ENCODE results near the gene LLGL1.

- TF ChIP-seq TAF1 (IDR thresholded peaks at IDR 0.05; ENCODE audit: borderline replicate concordance, insufficient read depth, low read length) (no peak), POLR2AphosphoS5 (IDR thresholded peaks at IDR 0.05; ENCODE audit: low read depth, low read length) (no peak), REST (IDR thresholded peaks at IDR 0.05; ENCODE audit: insufficient read depth in 1 of 2, low read depth in 2 of 2, low read length in 2 of 2) (no peak), SIN3A (IDR thresholded peaks at IDR 0.05; ENCODE audit: borderline replicate concordance, insufficient read depth, low read length) (peak; percentile 59; the same call in 1 of the 2 replicates)
Measured at GRCh38 chr17:18184143-18185031, 41.0 kb upstream of the LLGL1 start.

Measured in PFSK-1 (cell line).